Gastroesophageal sphincter (tissue), 3 donors: ENCODE measurements around the gene WDFY1.

Experiments
- POLR2A ChIP-seq, 2 donors: fragments of 450-650 bp; IDR thresholded peaks; one replicate each; pipeline ENCODE4 v1.6.1; 2017; ENCODE audit warnings: antibody characterized with exemption in 2 of 2, mild to moderate bottlenecking in 2 of 2, moderate library complexity in 1 of 2
- POLR2AphosphoS5 ChIP-seq: sonication (generic); formaldehyde crosslinking; IDR thresholded peaks from one replicate; pipeline ENCODE4 v1.6.1; 2017; ENCODE audit warnings: antibody characterized with exemption
- TF ChIP-seq, protein P1 (sequence below), 4 experiments: fragments of 200-600 bp in 2 of 4; fragments of 450-650 bp in 2 of 4; sonication (generic) in 1 of 4; IDR thresholded peaks; one replicate each; pipeline ENCODE4 v1.5.1; 2017 to 2019; ENCODE audit warnings: antibody characterized with exemption in 4 of 4, mild to moderate bottlenecking in 2 of 4, moderate library complexity in 2 of 4

DNA sequence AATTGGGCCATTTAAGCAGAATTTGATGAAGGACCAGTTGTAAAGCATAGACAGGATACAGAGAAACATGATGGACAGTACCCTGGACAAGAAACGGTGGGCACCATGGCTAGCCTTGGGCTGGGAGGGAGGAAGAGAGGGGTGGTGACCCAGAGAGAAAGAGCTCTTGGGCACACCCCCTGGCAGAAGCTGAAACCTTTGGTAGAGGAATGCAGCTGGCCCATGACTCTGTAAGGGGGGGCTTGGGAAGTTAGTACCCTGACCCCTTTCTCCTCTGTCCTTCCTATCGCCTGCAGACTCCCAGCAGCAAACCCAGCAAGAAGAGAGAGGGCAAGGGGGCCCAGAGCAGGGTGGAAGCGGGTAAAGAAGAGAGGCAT is 44.7 kb upstream of the WDFY1 start:
- no peak for TF ChIP-seq POLR2AphosphoS5
- TF ChIP-seq, protein P1, sequence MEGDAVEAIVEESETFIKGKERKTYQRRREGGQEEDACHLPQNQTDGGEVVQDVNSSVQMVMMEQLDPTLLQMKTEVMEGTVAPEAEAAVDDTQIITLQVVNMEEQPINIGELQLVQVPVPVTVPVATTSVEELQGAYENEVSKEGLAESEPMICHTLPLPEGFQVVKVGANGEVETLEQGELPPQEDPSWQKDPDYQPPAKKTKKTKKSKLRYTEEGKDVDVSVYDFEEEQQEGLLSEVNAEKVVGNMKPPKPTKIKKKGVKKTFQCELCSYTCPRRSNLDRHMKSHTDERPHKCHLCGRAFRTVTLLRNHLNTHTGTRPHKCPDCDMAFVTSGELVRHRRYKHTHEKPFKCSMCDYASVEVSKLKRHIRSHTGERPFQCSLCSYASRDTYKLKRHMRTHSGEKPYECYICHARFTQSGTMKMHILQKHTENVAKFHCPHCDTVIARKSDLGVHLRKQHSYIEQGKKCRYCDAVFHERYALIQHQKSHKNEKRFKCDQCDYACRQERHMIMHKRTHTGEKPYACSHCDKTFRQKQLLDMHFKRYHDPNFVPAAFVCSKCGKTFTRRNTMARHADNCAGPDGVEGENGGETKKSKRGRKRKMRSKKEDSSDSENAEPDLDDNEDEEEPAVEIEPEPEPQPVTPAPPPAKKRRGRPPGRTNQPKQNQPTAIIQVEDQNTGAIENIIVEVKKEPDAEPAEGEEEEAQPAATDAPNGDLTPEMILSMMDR (IDR thresholded peaks at IDR 0.05) = no peak
- TF ChIP-seq POLR2A (IDR thresholded peaks at IDR 0.05) = no peak
